ENCODE results near the gene PPM1L.

Gene PPM1L

DNA sequence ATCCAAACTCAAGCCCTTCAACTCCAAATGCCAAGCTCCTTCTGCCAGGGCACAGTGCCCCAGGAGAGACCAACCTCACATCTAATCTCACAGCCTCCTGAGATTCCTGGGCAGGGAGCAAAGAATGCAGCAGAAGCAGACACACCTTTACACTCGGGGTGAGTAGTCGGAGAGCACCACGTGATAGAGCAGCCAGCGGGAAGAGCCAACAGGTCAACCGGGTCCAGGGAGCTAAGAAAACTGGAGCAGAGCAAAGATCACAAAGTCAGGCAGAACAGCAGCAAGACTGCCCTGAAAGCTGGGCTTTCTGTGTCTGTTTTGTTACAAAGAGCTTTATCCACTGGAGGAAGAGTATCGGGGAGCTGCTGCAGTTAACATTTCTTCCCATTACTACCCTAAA, 345.0 kb downstream of the PPM1L start:
- no peak for DNase-seq (ENCODE audit: low read depth)

DNA sequence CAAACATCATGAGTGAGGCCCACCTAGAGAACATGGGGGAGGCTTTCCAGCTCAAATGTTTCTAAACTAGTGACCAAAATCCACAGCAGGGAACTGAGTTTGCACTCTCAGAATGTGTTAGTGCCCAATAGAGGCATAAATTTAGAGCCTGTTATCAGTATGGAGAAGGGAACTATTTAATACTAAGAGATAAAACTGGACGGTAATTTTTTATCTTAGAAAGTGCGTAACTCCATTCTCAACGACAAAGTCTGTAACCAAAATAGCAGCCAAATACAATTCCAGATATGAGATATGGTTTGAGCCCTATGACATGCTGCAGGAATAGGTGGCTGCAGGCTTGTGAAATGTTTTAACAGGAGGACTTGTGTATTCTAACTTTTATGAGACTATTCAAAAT, 345.6 kb downstream of the PPM1L start:
- no peak for DNase-seq (ENCODE audit: low read depth)

DNA sequence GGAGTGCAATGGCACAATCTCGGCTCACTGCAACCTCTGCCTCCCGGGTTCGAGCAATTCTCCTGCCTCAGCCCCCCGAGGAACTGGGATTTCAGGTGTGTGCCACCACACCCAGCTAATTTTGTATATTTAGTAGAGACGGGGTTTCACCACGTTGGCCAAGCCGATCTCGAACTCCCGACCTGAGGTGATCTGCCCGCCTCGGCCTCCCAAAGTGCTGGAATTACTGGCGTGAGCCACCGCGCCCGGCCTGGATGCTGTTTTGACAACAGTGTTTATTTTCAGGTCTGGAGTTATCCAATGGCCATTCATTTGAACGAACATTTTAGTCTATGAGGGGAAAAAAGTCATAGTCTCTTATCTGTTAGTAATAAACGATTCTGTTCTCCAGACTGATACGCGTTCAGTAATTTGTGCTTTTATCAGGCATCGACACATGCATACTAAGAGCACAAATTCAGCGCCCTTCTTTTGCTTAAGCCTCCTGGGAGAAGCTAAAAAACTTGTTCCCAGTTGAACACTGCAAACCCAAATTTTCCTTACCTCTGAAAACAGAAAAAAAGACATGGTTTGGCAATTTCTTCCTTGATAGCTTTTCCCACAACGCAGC, 347.9 kb downstream of the PPM1L start:
- DNase-seq (ENCODE audit: low read depth) = no peak

DNA sequence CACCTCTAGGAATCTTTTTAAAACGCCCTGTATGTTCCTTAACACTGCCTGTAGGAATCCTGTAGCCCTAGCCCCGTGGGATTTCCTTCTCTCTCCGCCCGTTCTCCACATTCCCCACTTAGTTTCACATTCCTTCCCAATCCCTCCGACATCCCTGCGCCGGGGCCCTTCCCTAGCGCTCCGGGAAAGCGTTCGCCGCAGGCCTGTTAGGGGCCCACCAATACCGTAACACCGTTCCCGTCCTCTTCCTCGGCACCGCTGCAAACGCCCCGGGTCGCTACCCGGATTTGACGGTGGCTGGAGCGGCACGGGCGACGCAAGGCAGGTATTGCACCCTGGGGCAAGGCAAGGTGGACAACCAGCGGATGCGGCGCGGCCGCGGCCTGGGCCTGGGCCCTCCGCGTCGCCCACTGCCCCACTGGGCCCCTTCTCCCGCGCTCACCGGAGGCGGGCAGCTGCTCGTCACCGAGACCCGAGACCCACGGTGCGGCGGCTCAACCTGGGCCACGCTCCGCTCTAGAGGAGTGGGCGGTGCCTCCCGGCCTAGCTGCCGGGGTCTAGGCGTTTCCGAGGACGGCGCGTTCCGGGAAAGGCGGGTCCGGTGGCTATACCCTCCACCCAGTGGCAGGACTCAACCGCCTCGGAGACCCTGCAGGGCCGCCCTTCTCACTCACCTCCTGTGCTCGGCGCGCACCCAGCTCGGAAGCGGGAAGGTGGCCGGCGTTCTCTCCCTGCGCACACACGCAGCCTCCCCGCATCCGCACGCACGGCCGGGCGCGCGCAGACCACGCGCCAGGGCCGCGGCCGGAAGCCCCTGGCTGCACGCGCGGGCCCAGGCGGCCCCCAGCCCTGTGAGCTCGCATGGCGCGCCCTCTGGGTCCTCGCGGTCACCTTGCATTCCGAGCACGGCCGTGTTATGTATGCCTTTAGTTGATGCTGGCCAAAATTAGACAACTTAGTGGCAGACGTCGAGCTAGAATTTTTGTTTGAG, 348.8 kb downstream of the PPM1L start, which contains the start of gene B3GALNT1:
TSS of gene B3GALNT1 (minus strand) at position 789 of the 991 bp plus-strand sequence. CDS start 18,595 bp downstream, outside the sequence.
- DNase-seq (ENCODE audit: low read depth) = no peak

DNA sequence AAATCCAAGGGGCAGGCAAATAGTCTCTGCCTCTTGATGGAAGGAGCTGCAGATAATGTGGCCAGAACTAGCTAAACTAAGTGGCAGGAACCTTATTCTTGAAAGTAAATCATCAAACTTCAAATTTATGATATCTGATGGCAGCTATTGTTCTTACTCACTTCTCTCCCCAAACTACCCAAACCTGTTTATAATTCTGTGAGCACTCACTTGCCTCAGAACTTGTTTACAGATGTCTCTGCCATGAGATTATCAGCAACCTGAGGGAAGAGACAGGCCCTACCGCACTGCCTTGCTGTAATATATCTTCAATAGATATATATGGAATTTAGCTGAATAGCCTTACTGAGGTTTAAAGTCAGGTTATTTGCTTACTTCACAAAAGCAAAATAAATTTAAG, 351.3 kb downstream of the PPM1L start:
- no peak for DNase-seq (ENCODE audit: low read depth)

DNA sequence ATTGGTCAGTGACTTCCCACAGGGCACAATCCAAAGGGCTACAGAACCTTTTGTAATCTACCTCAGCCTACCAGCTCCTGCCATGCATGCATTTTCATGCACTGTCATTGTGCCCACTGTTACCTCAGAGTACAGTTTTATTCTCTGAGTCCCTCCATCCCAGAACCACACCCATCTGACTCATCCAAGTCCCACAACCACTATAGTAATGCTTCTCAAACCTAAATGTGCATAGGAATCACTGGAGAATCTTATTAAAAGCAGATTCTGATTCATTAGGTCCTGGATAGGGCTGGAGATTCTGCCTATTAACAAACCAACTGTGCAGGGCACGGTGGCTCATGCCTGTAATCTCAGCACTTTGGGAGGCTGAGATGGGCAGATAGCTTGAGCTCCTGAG, 352.8 kb downstream of the PPM1L start:
- no peak for DNase-seq (ENCODE audit: low read depth)

DNA sequence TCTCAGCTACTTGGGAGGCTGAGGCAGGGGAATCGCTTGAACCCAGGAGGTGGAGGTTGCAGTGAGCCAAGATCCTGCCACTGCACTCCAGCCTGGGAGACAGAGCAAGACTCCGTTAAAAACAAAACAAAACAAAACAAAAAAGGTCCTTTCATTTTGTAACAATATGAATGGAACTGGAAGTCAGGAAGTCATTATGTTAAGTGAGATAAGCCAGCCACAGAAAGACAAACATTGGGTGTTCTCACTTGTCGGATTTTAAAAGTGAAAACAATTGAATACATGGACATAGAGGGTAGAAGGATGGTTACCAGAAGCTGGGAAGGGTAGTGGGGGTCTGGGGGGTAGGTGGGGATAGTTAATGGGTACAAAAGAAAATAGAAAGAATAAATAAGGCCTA, 361.6 kb downstream of the PPM1L start:
- DNase-seq (ENCODE audit: low read depth) = no peak

DNA sequence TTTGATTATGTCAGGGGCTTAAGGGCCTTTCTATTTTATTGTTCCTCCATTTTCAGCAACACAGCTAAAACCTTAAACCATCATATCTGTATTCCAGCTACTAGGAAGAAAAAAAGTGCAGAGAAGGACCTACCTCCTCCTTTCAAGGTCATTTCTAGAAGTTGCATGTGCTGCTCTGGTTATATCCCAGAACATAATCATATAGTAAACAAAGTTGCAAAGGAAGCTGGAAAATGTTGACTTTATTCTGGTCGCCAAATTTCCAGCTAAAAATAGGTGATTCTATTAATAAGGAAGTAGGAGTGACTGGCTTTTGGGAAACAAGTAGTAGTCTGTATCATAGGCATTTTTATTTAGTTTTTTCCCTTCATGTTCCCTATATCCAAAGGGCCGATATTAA, 370.5 kb downstream of the PPM1L start:
- DNase-seq (ENCODE audit: low read depth) = no peak

Data from stimulated activated CD4-positive, alpha-beta T cell treated with anti-CD3 and anti-CD28 coated beads, Interleukin-2, amount 100 ng/mL, for 4 hours (primary cell).